Activated naive CD8-positive, alpha-beta T cell treated with anti-CD3 and anti-CD28 coated beads, Interleukin-2, amount 50 U/mL, for 16 hours (primary cell): ENCODE results near the gene OSCP1.

Experiments
- DNase-seq: peaks from one replicate; pipeline ENCODE4 v3.0.0-alpha.2; 2020; ENCODE audit warnings: low read depth, low spot score

The OSCP1 gene

DNA sequence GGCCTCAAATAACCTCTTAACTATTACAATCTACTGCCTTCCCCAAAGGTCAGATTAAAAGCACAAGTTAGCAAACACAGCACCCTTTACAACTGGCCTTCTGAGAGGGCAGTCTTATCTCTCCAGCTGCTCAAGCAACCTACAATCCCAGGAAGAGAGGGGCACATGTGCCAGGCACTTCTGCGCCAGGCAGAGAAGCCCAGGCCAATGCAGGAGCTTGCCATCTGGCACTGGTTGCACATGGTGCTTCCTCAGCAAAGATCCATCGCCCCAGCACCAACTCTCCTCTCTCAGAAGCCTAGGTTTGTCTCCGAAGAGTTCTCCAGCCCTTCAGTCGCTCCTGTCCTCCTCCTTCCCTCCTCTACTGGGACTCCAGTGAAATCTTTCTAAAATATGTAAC, 67.0 kb downstream of the OSCP1 start:
- no peak for DNase-seq

DNA sequence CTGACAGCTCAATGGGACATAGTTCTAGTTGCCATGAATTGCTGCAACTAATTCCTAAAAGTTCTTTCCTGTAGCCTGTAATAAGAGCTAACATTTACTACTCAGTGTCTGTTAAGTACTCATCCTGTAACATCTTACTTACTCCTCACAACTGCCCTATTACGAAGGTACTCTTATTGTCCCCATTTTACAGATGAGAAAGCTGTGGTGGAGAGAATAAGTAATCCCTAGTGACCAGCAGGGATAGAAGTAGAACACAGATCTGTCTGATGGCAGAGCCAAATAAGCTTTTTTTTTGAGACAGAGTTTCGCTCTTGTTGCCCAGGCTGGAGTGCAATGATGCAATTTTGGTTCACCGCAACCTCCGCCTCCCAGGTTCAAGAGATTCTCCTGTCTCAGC, 67.6 kb downstream of the OSCP1 start:
- DNase-seq: no peak

DNA sequence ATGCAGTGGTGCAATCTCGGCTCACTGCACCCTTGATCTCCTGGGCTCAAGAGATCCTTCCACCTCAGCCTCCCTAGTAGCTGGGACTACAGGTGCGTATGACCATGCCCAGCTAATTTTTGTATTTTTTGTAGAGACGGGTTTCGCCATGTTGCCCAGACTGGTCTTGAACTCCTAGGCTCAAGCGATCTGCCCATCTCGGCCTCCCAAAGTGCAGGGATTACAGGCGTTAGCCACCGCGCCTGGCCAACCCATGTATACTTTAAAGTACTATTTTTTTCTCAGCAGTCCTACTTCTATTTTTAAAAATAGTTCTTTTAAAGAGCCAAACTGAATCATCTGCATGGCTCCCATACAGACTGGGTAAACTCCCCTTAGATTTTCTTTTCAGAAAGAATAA, 68.0 kb downstream of the OSCP1 start:
- no peak for DNase-seq

DNA sequence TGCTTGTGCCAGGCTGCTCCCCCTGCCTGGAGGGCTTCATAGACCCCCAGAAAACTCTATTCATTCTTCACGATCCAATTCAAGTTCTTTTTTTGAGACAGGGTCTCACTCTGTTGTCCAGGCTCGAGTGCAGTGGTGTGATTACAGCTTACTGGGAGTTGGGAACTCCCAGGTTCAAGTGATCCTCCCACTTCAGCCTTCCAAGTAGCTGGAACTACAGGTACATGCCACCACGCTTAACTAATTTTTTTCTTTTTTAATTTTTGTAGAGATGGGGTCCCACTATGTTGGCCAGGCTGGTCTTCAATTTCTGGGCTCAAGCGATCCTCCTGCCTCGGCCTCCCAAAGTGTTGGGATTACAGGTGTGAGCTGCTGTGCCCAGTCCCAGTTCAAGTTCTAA, 68.8 kb downstream of the OSCP1 start:
- no peak for DNase-seq

DNA sequence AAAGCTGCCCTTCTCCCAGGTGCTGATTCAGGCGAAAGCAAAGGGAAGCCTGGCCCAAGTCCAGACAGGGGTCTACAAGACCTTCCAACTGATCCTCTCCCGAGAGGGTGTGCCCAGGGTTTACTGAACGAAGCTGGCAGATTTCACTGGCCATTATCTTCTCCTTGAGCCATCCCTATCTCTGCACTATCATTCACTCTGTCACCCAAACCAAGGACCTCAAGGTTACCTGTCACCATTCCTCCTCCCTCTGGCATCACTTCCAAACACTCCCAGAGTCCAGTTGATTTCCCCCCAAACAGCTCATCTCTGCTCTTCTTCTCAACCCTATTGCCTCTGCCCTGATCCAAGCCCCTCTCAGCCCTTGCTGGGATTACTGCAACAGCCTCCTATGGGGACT, 69.5 kb downstream of the OSCP1 start:
- DNase-seq: no peak

DNA sequence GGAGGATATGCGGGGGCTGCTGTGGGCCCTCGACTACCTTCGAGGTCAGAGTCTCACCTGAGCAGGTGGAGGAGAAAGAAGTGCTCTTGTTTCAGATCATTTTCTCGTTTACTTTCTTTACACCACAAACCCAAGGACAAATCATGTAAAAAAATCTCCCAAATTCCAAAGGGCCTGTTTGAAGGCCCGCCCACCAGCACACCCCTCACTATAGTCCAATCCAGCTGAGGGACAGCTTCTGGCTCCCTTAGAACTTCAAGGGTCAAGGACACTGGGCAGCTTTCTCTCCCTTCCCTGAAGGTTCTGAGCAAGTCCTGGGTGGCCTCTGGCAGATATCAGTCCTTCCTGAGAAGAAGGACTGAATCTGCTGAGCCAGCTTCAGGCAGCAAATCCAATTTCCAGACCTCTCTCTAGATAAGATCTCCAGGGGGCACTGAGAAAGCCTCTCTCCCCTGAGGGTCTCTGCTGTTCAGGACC, 70.1 kb downstream of the OSCP1 start:
- no peak for DNase-seq

DNA sequence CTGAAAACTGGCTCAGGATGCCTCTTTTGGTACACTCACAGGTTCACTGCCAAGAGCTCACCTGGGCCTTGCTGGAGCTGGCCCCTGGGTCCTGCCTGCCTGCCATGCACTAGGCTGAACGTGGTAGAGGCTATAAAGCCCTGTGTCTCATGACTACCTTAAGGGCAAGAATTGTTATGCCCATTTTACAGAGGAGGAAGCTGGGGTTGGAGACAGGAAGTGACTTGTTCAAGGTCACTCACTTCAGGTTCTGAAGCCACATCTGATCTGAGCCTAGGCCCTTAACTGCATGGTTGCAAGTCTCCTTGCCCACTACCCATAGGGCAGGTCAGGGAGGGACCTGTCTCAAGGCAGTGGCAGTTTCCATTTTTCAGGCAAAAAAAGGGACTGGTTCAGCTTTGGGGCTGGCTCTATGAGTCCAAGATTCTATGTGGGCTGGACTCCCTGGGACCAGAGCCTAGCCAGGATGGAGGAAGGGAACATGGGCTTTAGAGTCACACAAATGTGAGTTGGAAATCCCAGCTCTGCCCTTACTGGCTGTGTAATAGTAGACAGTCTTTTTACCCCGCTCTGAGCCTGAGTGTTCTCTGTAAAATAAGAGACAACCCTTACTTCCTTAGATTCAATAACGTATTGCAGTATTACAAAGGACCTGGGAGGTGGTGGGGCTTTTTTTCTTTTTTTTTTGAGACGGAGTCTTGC, 72.3 kb downstream of the OSCP1 start:
- no peak for DNase-seq

DNA sequence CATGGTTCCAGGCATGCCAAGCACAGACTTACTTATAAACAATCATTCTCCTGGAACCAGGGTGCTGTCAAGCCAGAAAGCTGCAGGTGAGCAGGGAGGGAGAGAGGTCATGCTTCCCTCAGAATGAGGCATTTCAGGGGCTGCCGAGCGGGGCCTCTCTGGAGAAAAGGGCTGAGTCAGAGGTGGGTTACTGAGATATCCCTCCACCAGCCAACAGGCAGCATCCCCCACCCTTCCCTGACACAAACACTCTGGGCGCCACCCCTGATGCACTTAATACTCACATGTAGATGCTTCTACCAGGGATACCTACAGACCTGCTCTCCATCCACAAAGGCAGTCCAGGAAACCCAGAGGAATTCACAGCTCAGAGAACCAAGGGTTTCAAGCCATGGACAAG, 77.6 kb downstream of the OSCP1 start:
- no peak for DNase-seq

DNA sequence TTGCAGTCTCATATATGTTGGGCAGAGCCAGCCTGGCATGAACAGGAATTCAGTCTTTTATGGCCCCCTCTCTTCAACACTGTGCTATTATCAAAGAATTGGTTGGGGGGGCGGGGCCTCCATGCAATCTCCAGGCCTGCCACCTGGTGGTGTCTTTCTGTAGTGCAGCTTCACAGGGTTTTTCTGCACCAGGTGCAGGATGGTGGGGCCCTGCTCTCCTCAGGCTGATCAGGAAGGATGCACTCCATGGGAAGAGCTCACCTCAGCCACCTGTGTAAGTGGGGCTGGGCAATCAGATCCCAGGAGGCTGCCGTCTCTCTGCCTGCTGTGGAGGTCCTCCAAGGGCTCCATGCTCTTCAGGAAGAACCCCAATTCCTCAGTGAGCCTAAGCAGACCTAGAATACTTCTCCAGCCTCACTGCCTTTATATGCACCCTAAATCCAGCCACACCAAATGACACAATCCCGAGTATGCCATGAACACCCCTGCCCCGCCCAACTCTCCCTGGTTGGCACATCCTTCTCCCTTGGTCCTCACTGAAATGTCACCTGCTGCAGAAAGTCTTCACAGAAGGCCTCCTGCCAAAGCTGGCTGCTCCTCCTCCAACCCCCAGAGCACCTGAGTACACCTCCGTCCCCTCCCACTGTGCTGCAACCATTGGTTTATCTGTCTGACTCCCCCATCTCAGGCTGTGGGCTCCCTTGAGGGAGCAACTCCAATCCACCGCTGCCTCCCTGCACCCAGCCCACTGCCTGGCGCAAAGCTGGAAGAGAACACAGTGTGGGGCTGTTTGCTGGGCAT, 81.0 kb downstream of the OSCP1 start:
- DNase-seq: peak; percentile 77
